Measurements from ENCODE around the gene KLHDC8A.
"Not testable (repeated sequence)": the region's sequence is repeated elsewhere in the genome, so short reads cannot be mapped to it uniquely, and the experiment has no call there.

Gene KLHDC8A

GRCh38 chr1:205371871-205372660 is 15.3 kb upstream of the KLHDC8A start:
- DNase-seq (ENCODE audit: low read depth, low spot score): peak; percentile 79

GRCh38 chr1:205370780-205371179 is 14.1 kb upstream of the KLHDC8A start:
- DNase-seq (ENCODE audit: low read depth, low spot score): no peak

GRCh38 chr1:205369701-205370123 is 13.0 kb upstream of the KLHDC8A start:
- DNase-seq (ENCODE audit: low read depth, low spot score): peak; percentile 76

GRCh38 chr1:205368478-205368877 is 11.8 kb upstream of the KLHDC8A start:
- DNase-seq (ENCODE audit: low read depth, low spot score): no peak

GRCh38 chr1:205365945-205366463 is 9.3 kb upstream of the KLHDC8A start:
- no peak for DNase-seq (ENCODE audit: low read depth, low spot score)

GRCh38 chr1:205365086-205365485 is 8.4 kb upstream of the KLHDC8A start:
- DNase-seq (ENCODE audit: low read depth, low spot score): not testable (repeated sequence)

GRCh38 chr1:205360891-205361290 is 4.2 kb upstream of the KLHDC8A start:
- no peak for DNase-seq (ENCODE audit: low read depth, low spot score)

- no peak for DNase-seq (ENCODE audit: low read depth, low spot score)
These were observed 3.2 kb upstream of the KLHDC8A start for GRCh38 chr1:205359771-205360565.

- no peak for DNase-seq (ENCODE audit: low read depth, low spot score)
These were observed 1.9 kb upstream of the KLHDC8A start for GRCh38 chr1:205358579-205358978.

- no peak for DNase-seq (ENCODE audit: low read depth, low spot score)
These were observed 845 bp upstream of the KLHDC8A start for GRCh38 chr1:205357567-205357966.

- DNase-seq (ENCODE audit: low read depth, low spot score): peak; percentile 78
These were observed 1.7 kb downstream of the KLHDC8A start for GRCh38 chr1:205355075-205355453.

GRCh38 chr1:205354259-205355074 is 2.3 kb downstream of the KLHDC8A start:
- peak; percentile 82 for DNase-seq (ENCODE audit: low read depth, low spot score)

GRCh38 chr1:205353612-205354011 is 3.1 kb downstream of the KLHDC8A start:
- no peak for DNase-seq (ENCODE audit: low read depth, low spot score)

GRCh38 chr1:205353191-205353590 is 3.5 kb downstream of the KLHDC8A start:
- DNase-seq (ENCODE audit: low read depth, low spot score): no peak

GRCh38 chr1:205351984-205352713 is 4.6 kb downstream of the KLHDC8A start:
- DNase-seq (ENCODE audit: low read depth, low spot score): no peak

GRCh38 chr1:205350691-205351141 is 6.0 kb downstream of the KLHDC8A start:
- DNase-seq (ENCODE audit: low read depth, low spot score): no peak

GRCh38 chr1:205350124-205350523 is 6.6 kb downstream of the KLHDC8A start:
- no peak for DNase-seq (ENCODE audit: low read depth, low spot score)

- peak; percentile 47 for DNase-seq (ENCODE audit: low read depth, low spot score)
These were observed 7.9 kb downstream of the KLHDC8A start for GRCh38 chr1:205348554-205349487.

- peak; percentile 63 for DNase-seq (ENCODE audit: low read depth, low spot score)
These were observed 9.7 kb downstream of the KLHDC8A start for GRCh38 chr1:205346956-205347574.

Measured in astrocyte of the hippocampus (primary cell).